Type B pancreatic cell (in vitro differentiated cells): ENCODE results near the gene PLCG1. TPM values are rescaled to one million over a fixed set of nuclear protein-coding genes. Genes with fewer than 3 reads are reported as not detected.
"Not testable (repeated sequence)": the region's sequence is repeated elsewhere in the genome, so short reads cannot be mapped to it uniquely, and the experiment has no call there.

Experiments used
- DNase-seq: peaks from one replicate; pipeline ENCODE4 v3.0.0; 2021; ENCODE audit warnings: mixed read lengths; ENCODE audit not compliant: unreplicated experiment; ENCODE audit errors: extremely low spot score
- H3K27ac Mint-ChIP-seq: 2 replicates; pipeline ENCODE4 v1.8.0; 2021; ENCODE audit warnings: mild to moderate bottlenecking, mixed read lengths
- H3K27me3 Mint-ChIP-seq: 2 replicates; pipeline ENCODE4 v1.8.0; 2021; ENCODE audit warnings: mixed read lengths
- H3K36me3 Mint-ChIP-seq: 2 replicates; pipeline ENCODE4 v1.8.0; 2021; ENCODE audit warnings: mixed read lengths
- H3K4me1 Mint-ChIP-seq: one replicate; pipeline ENCODE4 v1.8.0; 2021; ENCODE audit warnings: mixed read lengths; ENCODE audit not compliant: unreplicated experiment
- H3K4me3 Mint-ChIP-seq: 2 replicates; pipeline ENCODE4 v1.8.0; 2021; ENCODE audit warnings: mild to moderate bottlenecking, mixed read lengths
- H3K9me3 Mint-ChIP-seq: 2 replicates; pipeline ENCODE4 v1.8.0; 2021; ENCODE audit warnings: mixed read lengths
- CTCF ChIP-seq: fragments of 200-600 bp; sonication (generic); conservative IDR thresholded peaks from 2 replicates; pipeline ENCODE4 v1.5.0; 2021; ENCODE audit warnings: antibody characterized with exemption, mild to moderate bottlenecking
- total RNA-seq: library from RNA; stranded (reverse); gene quantifications from 2 replicates; pipeline ENCODE4 v1.2.1, GENCODE V29; 2021; ENCODE audit warnings: low replicate concordance

Gene PLCG1
- total RNA-seq, 1 donor from 2014 or later: 241 TPM

- Mint-ChIP-seq H3K4me1 (no peaks in the 10 kb centered on the region), H3K9me3 (no peaks in the 10 kb centered on the region), H3K36me3 (peaks cover 52% of the 10 kb centered on the region), H3K27me3 (no peaks in the 10 kb centered on the region), H3K27ac (peak overlapping the region; percentile 72), H3K4me3 (no peak overlapping the region)
- DNase-seq: no peak
- TF ChIP-seq CTCF: no peak
These were observed 27.3 kb upstream of the PLCG1 start for GRCh38 chr20:41110012-41110411.

GRCh38 chr20:41110930-41111577 lies 26.3 kb upstream of the PLCG1 start:
- no peaks in the 10 kb centered on the region for H3K9me3 Mint-ChIP-seq
- no peaks in the 10 kb centered on the region for H3K27me3 Mint-ChIP-seq
- peak overlapping the region; percentile 72 for H3K27ac Mint-ChIP-seq
- no peak for TF ChIP-seq CTCF
- DNase-seq: no peak
- no peaks in the 10 kb centered on the region for H3K4me1 Mint-ChIP-seq
- peaks cover 57% of the 10 kb centered on the region for H3K36me3 Mint-ChIP-seq
- H3K4me3 Mint-ChIP-seq: no peak overlapping the region

- H3K4me1 Mint-ChIP-seq: no peaks in the 10 kb centered on the region
- H3K4me3 Mint-ChIP-seq: no peak overlapping the region
- H3K9me3 Mint-ChIP-seq: no peaks in the 10 kb centered on the region
- no peaks in the 10 kb centered on the region for H3K27me3 Mint-ChIP-seq
- no peak overlapping the region for H3K27ac Mint-ChIP-seq
- no peak for TF ChIP-seq CTCF
- DNase-seq: no peak
- H3K36me3 Mint-ChIP-seq: peaks cover 59% of the 10 kb centered on the region
These were observed 25.8 kb upstream of the PLCG1 start for GRCh38 chr20:41111578-41111951.

- H3K36me3 Mint-ChIP-seq: peaks cover 48% of the 10 kb centered on the region
- no peaks in the 10 kb centered on the region for H3K4me1 Mint-ChIP-seq
- no peak overlapping the region for H3K4me3 Mint-ChIP-seq
- no peaks in the 10 kb centered on the region for H3K9me3 Mint-ChIP-seq
- DNase-seq: no peak
- H3K27ac Mint-ChIP-seq: peak overlapping the region; percentile 4
- no peaks in the 10 kb centered on the region for H3K27me3 Mint-ChIP-seq
- TF ChIP-seq CTCF: no peak
These were observed 20.9 kb upstream of the PLCG1 start for GRCh38 chr20:41116282-41116956.

- H3K4me1 Mint-ChIP-seq, H3K27ac Mint-ChIP-seq, H3K27me3 Mint-ChIP-seq, DNase-seq, H3K4me3 Mint-ChIP-seq, H3K9me3 Mint-ChIP-seq: not testable (repeated sequence)
- peaks cover 43% of the 10 kb centered on the region for H3K36me3 Mint-ChIP-seq
- peak; percentile 20 for TF ChIP-seq CTCF
These were observed 19.2 kb upstream of the PLCG1 start for GRCh38 chr20:41118159-41118558.
